GM19324 (cell line): ENCODE measurements around the gene C1orf50.
"Not testable (repeated sequence)": the region's sequence is repeated elsewhere in the genome, so short reads cannot be mapped to it uniquely, and the experiment has no call there.

Experiments
- ATAC-seq: cut with Tn5 transposase; IDR thresholded peaks from one replicate; pipeline ENCODE4 v1.9.1; 2021; ENCODE audit warnings: mild to moderate bottlenecking, moderate library complexity; ENCODE audit not compliant: unreplicated experiment, low FRiP score

The C1orf50 gene

GRCh38 chr1:42766741-42767509 lies at the start of gene C1orf50, which contains the start of gene P3H1:
Gene C1orf50 (plus strand): TSS chr1:42767249. CDS start chr1:42767312, 63 bp downstream.
Gene P3H1 (minus strand): TSS chr1:42767028. CDS start chr1:42766971, 57 bp downstream.
- peak; percentile 92 for ATAC-seq

- ATAC-seq: no peak
Measured at GRCh38 chr1:42720868-42721267, 46.2 kb upstream of the C1orf50 start.

- ATAC-seq: no peak
Measured at GRCh38 chr1:42721926-42722325, 45.1 kb upstream of the C1orf50 start.

- not testable (repeated sequence) for ATAC-seq
Measured at GRCh38 chr1:42722403-42722802, 44.6 kb upstream of the C1orf50 start.

- no peak for ATAC-seq
Measured at GRCh38 chr1:42723511-42723910, 43.5 kb upstream of the C1orf50 start.

GRCh38 chr1:42725820-42726219 lies 41.2 kb upstream of the C1orf50 start:
- ATAC-seq: not testable (repeated sequence)

GRCh38 chr1:42730002-42730401 lies 37.0 kb upstream of the C1orf50 start:
- no peak for ATAC-seq

GRCh38 chr1:42730988-42731387 lies 36.1 kb upstream of the C1orf50 start:
- no peak for ATAC-seq

GRCh38 chr1:42731585-42731984 lies 35.5 kb upstream of the C1orf50 start:
- no peak for ATAC-seq

GRCh38 chr1:42732126-42732680 lies 34.8 kb upstream of the C1orf50 start:
- no peak for ATAC-seq

GRCh38 chr1:42733415-42734200 lies 33.4 kb upstream of the C1orf50 start:
- no peak for ATAC-seq

- ATAC-seq: no peak
Measured at GRCh38 chr1:42734201-42735035, 32.6 kb upstream of the C1orf50 start.

GRCh38 chr1:42735056-42735455 lies 32.0 kb upstream of the C1orf50 start:
- ATAC-seq: no peak

GRCh38 chr1:42735477-42736105 lies 31.5 kb upstream of the C1orf50 start:
- no peak for ATAC-seq

- ATAC-seq: no peak
Measured at GRCh38 chr1:42736152-42736551, 30.9 kb upstream of the C1orf50 start.

GRCh38 chr1:42736571-42737200 lies 30.4 kb upstream of the C1orf50 start:
- no peak for ATAC-seq

GRCh38 chr1:42737257-42737656 lies 29.8 kb upstream of the C1orf50 start:
- ATAC-seq: no peak

GRCh38 chr1:42737986-42738677 lies 28.9 kb upstream of the C1orf50 start:
- ATAC-seq: no peak

GRCh38 chr1:42738678-42739226 lies 28.3 kb upstream of the C1orf50 start:
- ATAC-seq: no peak
